ENCODE data around the gene ZNF277.

Gene ZNF277

DNA sequence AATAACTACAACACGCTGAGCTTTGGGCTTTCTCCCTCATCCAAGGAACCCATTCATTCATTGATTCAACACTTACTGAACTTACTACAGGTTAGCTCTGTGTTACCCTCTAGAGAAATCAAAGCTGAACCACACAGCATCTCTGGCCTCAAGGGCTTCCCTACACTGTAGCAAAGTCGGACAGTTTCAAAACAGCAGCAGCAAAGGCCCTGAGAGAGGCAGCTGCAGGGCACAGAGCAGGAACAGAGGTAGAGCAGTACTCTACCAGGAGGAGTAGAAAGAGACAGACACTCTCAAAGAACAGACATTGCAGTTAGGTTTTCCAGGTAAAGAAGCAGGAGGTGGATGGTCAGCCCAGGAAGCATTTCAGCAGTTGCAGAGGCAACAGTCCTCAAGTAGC lies 16.4 kb upstream of the ZNF277 start:
- H2BK12ac ChIP-seq (ENCODE audit: low read length in 2 of 2): peak overlapping the region; percentile 31 to 75
- H2BK5ac ChIP-seq (ENCODE audit: low read depth, low read length, poor library complexity, severe bottlenecking): no peak overlapping the region
- no peaks in the 10 kb centered on the region for H3K36me3 ChIP-seq (ENCODE audit: control insufficient read depth in 1 of 2, insufficient read depth in 2 of 2, low read depth in 1 of 2, low read length in 2 of 2)
- H2AFZ ChIP-seq (ENCODE audit: low read depth, low read length): peak overlapping the region; percentile 58
- peak overlapping the region in 1 of 2 experiments; percentile 45 for H3K4ac ChIP-seq (ENCODE audit: low read depth in 1 of 2, low read length in 2 of 2)
- H4K91ac ChIP-seq (ENCODE audit: low read length): no peak overlapping the region
- peaks cover 13% of the 10 kb centered on the region for H3K4me1 ChIP-seq (ENCODE audit: control insufficient read depth, insufficient read depth, low read depth, low read length)
- peak overlapping the region; percentile 72 for H2AK5ac ChIP-seq (ENCODE audit: low read length, severe bottlenecking)
- DNase-seq: no peak
- H3K4me3 ChIP-seq (ENCODE audit: insufficient read depth in 1 of 2, low read depth in 1 of 2, low read length in 2 of 2): no peak overlapping the region
- peak overlapping the region in 1 of 2 experiments; percentile 49 for H3K18ac ChIP-seq (ENCODE audit: low read depth in 1 of 2, low read length in 2 of 2)
- H3K4me2 ChIP-seq (ENCODE audit: low read length, poor library complexity, severe bottlenecking): no peak overlapping the region
- H3K27me3 ChIP-seq (ENCODE audit: control insufficient read depth in 1 of 2, insufficient read depth in 1 of 2, low read length in 2 of 2): no peaks in the 10 kb centered on the region
- WGBS: 92% methylated on average over 2 of the region's 2 CpGs
- no peaks in the 10 kb centered on the region for H3K9me3 ChIP-seq (ENCODE audit: control insufficient read depth, low read length)
- no peak overlapping the region for H3K9ac ChIP-seq (ENCODE audit: low read length)
- H2BK15ac ChIP-seq (ENCODE audit: low read depth, poor library complexity, severe bottlenecking): no peak overlapping the region
- H3K23ac ChIP-seq (ENCODE audit: low read length in 2 of 2): peak overlapping the region in 1 of 2 experiments; percentile 63
- H3K79me1 ChIP-seq (replicated peaks; ENCODE audit: low read length, poor library complexity, severe bottlenecking): peaks cover 13% of the 10 kb centered on the region
- H2BK120ac ChIP-seq (ENCODE audit: low read depth, low read length): no peak overlapping the region
- H3K27ac ChIP-seq (ENCODE audit: low read length, poor library complexity, severe bottlenecking): no peak overlapping the region
- H3K14ac ChIP-seq (ENCODE audit: low read length in 2 of 2): peak overlapping the region in 1 of 2 experiments; percentile 66
- H4K8ac ChIP-seq (ENCODE audit: low read length): no peak overlapping the region

DNA sequence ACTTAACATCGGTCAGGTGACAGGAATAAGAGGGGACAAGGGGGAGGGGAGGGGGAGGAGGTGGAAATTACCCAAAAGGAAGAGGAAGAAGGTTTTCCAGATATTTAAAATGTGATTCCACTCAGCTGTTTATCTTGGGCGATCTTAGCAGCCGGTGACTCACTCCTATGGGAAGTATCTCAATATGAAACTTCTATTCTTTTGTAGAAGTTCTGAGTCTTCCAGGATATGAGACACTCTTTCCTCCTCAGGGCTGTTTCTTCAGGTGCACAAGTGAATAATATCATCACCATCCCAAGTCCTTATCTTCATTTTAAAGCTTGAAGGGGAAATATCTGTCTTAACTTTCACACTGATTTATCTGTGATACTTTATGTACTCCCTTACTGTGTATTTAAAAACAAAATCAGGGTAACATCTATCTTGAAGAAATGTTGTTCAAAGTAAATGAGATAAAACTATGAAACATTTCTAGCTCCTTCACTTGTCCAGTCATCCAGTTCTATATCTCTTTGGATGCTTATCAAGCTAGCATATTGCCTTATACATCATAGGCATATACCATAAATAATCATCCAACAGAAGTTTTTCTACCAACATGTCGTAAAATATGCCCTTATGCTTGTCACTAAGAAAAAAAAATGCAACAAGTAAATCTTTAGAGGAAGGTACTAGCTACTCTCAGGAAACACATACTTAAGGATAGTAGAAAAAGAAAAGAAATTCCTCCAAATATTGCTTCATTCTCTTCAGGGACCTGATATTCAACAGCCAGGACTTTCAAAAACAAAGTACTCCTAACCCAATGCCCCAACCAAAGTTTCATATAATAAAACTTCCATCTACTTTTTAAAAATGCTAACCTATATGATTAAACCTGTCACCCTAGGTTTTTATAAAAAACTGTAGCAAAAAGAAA lies 14.0 kb upstream of the ZNF277 start:
- DNase-seq: peak; percentile 71
- no peak overlapping the region for H3K9ac ChIP-seq (ENCODE audit: low read length)
- H3K79me1 ChIP-seq (replicated peaks; ENCODE audit: low read length, poor library complexity, severe bottlenecking): peaks cover 8% of the 10 kb centered on the region
- no peak overlapping the region for H3K23ac ChIP-seq (ENCODE audit: low read length in 2 of 2)
- peak overlapping the region; percentile 23 for H3K27ac ChIP-seq (ENCODE audit: low read length, poor library complexity, severe bottlenecking)
- no peak overlapping the region for H2AK5ac ChIP-seq (ENCODE audit: low read length, severe bottlenecking)
- no peak overlapping the region for H2AFZ ChIP-seq (ENCODE audit: low read depth, low read length)
- H2BK12ac ChIP-seq (ENCODE audit: low read length in 2 of 2): no peak overlapping the region
- no peak overlapping the region for H3K14ac ChIP-seq (ENCODE audit: low read length in 2 of 2)
- H3K9me3 ChIP-seq (ENCODE audit: control insufficient read depth, low read length): no peaks in the 10 kb centered on the region
- H3K18ac ChIP-seq (ENCODE audit: low read depth in 1 of 2, low read length in 2 of 2): no peak overlapping the region
- no peak overlapping the region for H2BK15ac ChIP-seq (ENCODE audit: low read depth, poor library complexity, severe bottlenecking)
- no peak overlapping the region for H3K4me3 ChIP-seq (ENCODE audit: insufficient read depth in 1 of 2, low read depth in 1 of 2, low read length in 2 of 2)
- no peak overlapping the region for H2BK5ac ChIP-seq (ENCODE audit: low read depth, low read length, poor library complexity, severe bottlenecking)
- no peak overlapping the region for H3K4ac ChIP-seq (ENCODE audit: low read depth in 1 of 2, low read length in 2 of 2)
- no peak overlapping the region for H2BK120ac ChIP-seq (ENCODE audit: low read depth, low read length)
- no peak overlapping the region for H4K91ac ChIP-seq (ENCODE audit: low read length)
- H3K4me1 ChIP-seq (ENCODE audit: control insufficient read depth, insufficient read depth, low read depth, low read length): peaks cover 10% of the 10 kb centered on the region
- no peaks in the 10 kb centered on the region for H3K27me3 ChIP-seq (ENCODE audit: control insufficient read depth in 1 of 2, insufficient read depth in 1 of 2, low read length in 2 of 2)
- H4K8ac ChIP-seq (ENCODE audit: low read length): no peak overlapping the region
- no peak overlapping the region for H3K4me2 ChIP-seq (ENCODE audit: low read length, poor library complexity, severe bottlenecking)
- H3K36me3 ChIP-seq (ENCODE audit: control insufficient read depth in 1 of 2, insufficient read depth in 2 of 2, low read depth in 1 of 2, low read length in 2 of 2): no peaks in the 10 kb centered on the region
- WGBS: 29% methylated on average over 1 of the region's 4 CpGs

DNA sequence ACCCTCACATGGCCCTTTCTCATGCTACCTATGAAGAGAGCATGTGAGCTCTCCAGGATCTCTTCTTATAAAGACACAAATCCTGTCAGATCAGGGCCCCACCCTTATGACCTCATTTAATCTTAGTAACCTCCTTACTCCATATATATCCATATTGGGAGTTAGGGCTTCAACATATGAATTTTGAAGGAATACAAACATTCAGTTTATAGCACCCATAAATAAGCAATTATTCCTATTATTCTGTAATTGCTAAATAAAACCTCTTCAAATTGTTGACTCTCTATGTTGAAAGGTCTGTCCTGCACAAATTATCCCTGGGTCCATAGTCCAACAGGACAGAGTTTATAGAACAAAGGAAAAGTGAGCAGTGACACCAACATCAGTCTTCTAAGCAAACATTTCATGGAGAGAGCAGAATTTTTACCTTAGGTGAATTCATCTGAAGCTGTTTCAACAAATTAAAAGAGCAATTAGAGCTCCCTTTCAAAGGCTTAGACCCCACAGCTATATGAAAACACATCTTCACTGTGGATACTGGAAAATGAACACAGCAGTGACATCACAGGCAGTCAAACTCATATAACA lies 12.5 kb upstream of the ZNF277 start:
- no peak overlapping the region for H4K91ac ChIP-seq (ENCODE audit: low read length)
- no peak overlapping the region for H2AFZ ChIP-seq (ENCODE audit: low read depth, low read length)
- H3K4me3 ChIP-seq (ENCODE audit: insufficient read depth in 1 of 2, low read depth in 1 of 2, low read length in 2 of 2): no peak overlapping the region
- H2BK12ac ChIP-seq (ENCODE audit: low read length in 2 of 2): no peak overlapping the region
- H3K23ac ChIP-seq (ENCODE audit: low read length in 2 of 2): no peak overlapping the region
- no peak overlapping the region for H2BK5ac ChIP-seq (ENCODE audit: low read depth, low read length, poor library complexity, severe bottlenecking)
- no peak overlapping the region for H3K27ac ChIP-seq (ENCODE audit: low read length, poor library complexity, severe bottlenecking)
- no peak overlapping the region for H3K9ac ChIP-seq (ENCODE audit: low read length)
- no peak overlapping the region for H3K4me2 ChIP-seq (ENCODE audit: low read length, poor library complexity, severe bottlenecking)
- H3K9me3 ChIP-seq (ENCODE audit: control insufficient read depth, low read length): no peaks in the 10 kb centered on the region
- H3K27me3 ChIP-seq (ENCODE audit: control insufficient read depth in 1 of 2, insufficient read depth in 1 of 2, low read length in 2 of 2): no peaks in the 10 kb centered on the region
- H4K8ac ChIP-seq (ENCODE audit: low read length): no peak overlapping the region
- H3K14ac ChIP-seq (ENCODE audit: low read length in 2 of 2): no peak overlapping the region
- DNase-seq: no peak
- H2AK5ac ChIP-seq (ENCODE audit: low read length, severe bottlenecking): no peak overlapping the region
- no peak overlapping the region for H3K18ac ChIP-seq (ENCODE audit: low read depth in 1 of 2, low read length in 2 of 2)
- no peak overlapping the region for H3K4ac ChIP-seq (ENCODE audit: low read depth in 1 of 2, low read length in 2 of 2)
- H2BK120ac ChIP-seq (ENCODE audit: low read depth, low read length): no peak overlapping the region
- peaks cover 10% of the 10 kb centered on the region for H3K4me1 ChIP-seq (ENCODE audit: control insufficient read depth, insufficient read depth, low read depth, low read length)
- peak overlapping the region; percentile 29 for H2BK15ac ChIP-seq (ENCODE audit: low read depth, poor library complexity, severe bottlenecking)
- H3K79me1 ChIP-seq (replicated peaks; ENCODE audit: low read length, poor library complexity, severe bottlenecking): peaks cover 9% of the 10 kb centered on the region
- no peaks in the 10 kb centered on the region for H3K36me3 ChIP-seq (ENCODE audit: control insufficient read depth in 1 of 2, insufficient read depth in 2 of 2, low read depth in 1 of 2, low read length in 2 of 2)

DNA sequence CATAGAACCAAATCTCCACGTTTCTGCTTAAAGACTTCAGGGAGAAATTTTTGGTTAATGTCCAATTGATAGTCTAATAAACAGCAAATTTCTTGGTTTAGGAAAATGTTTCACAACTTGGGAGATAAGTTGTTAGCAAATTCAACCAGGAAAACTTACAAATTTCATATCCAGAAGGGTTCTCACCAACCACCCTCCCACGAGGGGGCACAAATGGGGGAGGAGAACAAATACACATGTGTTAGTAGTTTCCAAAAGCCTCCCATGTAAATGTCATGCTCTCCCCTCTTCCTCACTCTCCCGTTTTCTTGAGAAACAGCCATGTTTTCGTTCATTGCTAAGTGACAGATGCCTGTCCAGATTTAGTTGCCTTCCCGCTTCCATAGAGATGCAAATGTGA lies 10.8 kb upstream of the ZNF277 start:
- Histone ChIP-seq H2BK15ac (ENCODE audit: low read depth, poor library complexity, severe bottlenecking) (no peak overlapping the region), H3K23ac (ENCODE audit: low read length in 2 of 2) (no peak overlapping the region), H3K4ac (ENCODE audit: low read depth in 1 of 2, low read length in 2 of 2) (no peak overlapping the region), H2BK120ac (ENCODE audit: low read depth, low read length) (no peak overlapping the region), H3K36me3 (ENCODE audit: control insufficient read depth in 1 of 2, insufficient read depth in 2 of 2, low read depth in 1 of 2, low read length in 2 of 2) (no peaks in the 10 kb centered on the region), H3K27me3 (ENCODE audit: control insufficient read depth in 1 of 2, insufficient read depth in 1 of 2, low read length in 2 of 2) (no peaks in the 10 kb centered on the region), H3K79me1 (replicated peaks; ENCODE audit: low read length, poor library complexity, severe bottlenecking) (peaks cover 8% of the 10 kb centered on the region), H3K9ac (ENCODE audit: low read length) (no peak overlapping the region), H3K14ac (ENCODE audit: low read length in 2 of 2) (no peak overlapping the region), H3K4me3 (ENCODE audit: insufficient read depth in 1 of 2, low read depth in 1 of 2, low read length in 2 of 2) (no peak overlapping the region), H2AK5ac (ENCODE audit: low read length, severe bottlenecking) (no peak overlapping the region), H3K27ac (ENCODE audit: low read length, poor library complexity, severe bottlenecking) (no peak overlapping the region), H4K91ac (ENCODE audit: low read length) (no peak overlapping the region), H2BK12ac (ENCODE audit: low read length in 2 of 2) (no peak overlapping the region), H3K4me2 (ENCODE audit: low read length, poor library complexity, severe bottlenecking) (no peak overlapping the region), H3K4me1 (ENCODE audit: control insufficient read depth, insufficient read depth, low read depth, low read length) (peaks cover 6% of the 10 kb centered on the region), H2AFZ (ENCODE audit: low read depth, low read length) (no peak overlapping the region), H2BK5ac (ENCODE audit: low read depth, low read length, poor library complexity, severe bottlenecking) (no peak overlapping the region), H4K8ac (ENCODE audit: low read length) (no peak overlapping the region), H3K18ac (ENCODE audit: low read depth in 1 of 2, low read length in 2 of 2) (no peak overlapping the region), H3K9me3 (ENCODE audit: control insufficient read depth, low read length) (no peaks in the 10 kb centered on the region)
- 90% methylated on average over 4 of the region's 5 CpGs for WGBS
- DNase-seq: no peak

Measured in mesenchymal stem cell (in vitro differentiated cells and primary cell).